ENCODE data around the gene HIP1.
"Not testable (repeated sequence)": the region's sequence is repeated elsewhere in the genome, so short reads cannot be mapped to it uniquely, and the experiment has no call there.

The HIP1 gene

DNA sequence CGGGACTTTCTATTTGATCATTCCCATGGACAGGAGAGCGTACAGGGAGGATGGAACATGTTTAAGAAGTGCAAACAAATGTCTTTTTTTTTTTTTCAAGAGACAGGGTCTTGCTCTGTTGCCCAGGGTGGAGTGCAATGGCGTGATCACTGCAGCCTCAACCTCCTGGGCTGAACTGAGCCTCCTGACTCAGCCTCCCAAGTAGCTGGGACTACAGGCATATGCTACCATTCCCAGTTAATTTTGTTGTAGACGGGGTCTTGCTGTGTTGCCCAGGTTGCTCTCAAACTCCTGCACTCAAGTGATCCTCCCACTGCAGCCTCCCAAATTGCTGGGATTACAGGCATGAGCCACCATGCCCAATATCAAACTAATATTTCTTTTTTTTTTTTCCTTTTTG, 206.1 kb downstream of the HIP1 start:
- no peak overlapping the region for H3K4me3 ChIP-seq (ENCODE audit: low read depth, low read length, poor library complexity, severe bottlenecking)
- TF ChIP-seq, protein P1, sequence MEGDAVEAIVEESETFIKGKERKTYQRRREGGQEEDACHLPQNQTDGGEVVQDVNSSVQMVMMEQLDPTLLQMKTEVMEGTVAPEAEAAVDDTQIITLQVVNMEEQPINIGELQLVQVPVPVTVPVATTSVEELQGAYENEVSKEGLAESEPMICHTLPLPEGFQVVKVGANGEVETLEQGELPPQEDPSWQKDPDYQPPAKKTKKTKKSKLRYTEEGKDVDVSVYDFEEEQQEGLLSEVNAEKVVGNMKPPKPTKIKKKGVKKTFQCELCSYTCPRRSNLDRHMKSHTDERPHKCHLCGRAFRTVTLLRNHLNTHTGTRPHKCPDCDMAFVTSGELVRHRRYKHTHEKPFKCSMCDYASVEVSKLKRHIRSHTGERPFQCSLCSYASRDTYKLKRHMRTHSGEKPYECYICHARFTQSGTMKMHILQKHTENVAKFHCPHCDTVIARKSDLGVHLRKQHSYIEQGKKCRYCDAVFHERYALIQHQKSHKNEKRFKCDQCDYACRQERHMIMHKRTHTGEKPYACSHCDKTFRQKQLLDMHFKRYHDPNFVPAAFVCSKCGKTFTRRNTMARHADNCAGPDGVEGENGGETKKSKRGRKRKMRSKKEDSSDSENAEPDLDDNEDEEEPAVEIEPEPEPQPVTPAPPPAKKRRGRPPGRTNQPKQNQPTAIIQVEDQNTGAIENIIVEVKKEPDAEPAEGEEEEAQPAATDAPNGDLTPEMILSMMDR (IDR thresholded peaks at IDR 0.05; ENCODE audit: low read length), result no peak
- TF ChIP-seq EZH2 (IDR thresholded peaks at IDR 0.05; ENCODE audit: borderline replicate concordance, low read length), result no peak
- H3K9ac ChIP-seq (ENCODE audit: low read length), result no peak overlapping the region
- H2AFZ ChIP-seq (ENCODE audit: low read length), result no peak overlapping the region
- H3K4me2 ChIP-seq (ENCODE audit: low read length), result no peak overlapping the region
- H3K27me3 ChIP-seq (ENCODE audit: insufficient read depth, low read length), result 0 out of 2 replicates have a peak, but pooled peaks cover 9% of the 10 kb centered on the region
- no peaks in the 10 kb centered on the region for H3K9me2 ChIP-seq (ENCODE audit: low read depth, low read length)
- no peaks in the 10 kb centered on the region for H4K20me1 ChIP-seq (ENCODE audit: insufficient read depth, low read length)
- H3F3A ChIP-seq (ENCODE audit: insufficient read depth, low read length), result no peaks in the 10 kb centered on the region
- H3K79me2 ChIP-seq (ENCODE audit: insufficient read depth, low read length), result no peaks in the 10 kb centered on the region
- no peaks in the 10 kb centered on the region for H3K36me3 ChIP-seq (ENCODE audit: insufficient read depth, low read length)
- H3K4me1 ChIP-seq (ENCODE audit: insufficient read depth, low read length, severe bottlenecking), result peaks cover 16% of the 10 kb centered on the region
- no peak overlapping the region for H3K27ac ChIP-seq (ENCODE audit: low read depth, low read length, poor library complexity, severe bottlenecking)
- H3K9me3 ChIP-seq (ENCODE audit: low read length), result no peaks in the 10 kb centered on the region

DNA sequence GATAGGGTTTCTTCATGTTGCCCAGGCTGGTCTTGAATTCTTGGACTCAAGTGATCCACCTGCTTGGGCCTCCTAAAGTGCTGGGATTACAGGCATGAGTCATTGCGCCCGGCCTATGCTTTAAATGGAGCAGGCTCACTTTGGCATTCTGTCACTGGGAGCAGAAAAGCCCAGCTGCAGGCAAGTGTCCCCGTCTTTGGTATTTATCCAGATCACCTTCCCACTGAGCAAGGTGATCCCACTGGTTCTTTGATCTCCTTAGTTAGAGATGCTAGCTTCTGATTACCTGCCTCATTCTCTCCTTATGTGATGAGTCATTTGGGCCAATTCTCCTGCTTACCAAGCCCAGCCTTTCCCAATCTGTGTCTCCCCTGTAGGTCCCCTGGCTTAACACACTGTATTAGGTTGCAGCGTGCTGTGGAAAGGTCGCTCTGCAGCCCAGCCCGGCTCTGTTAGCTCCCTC, 207.4 kb downstream of the HIP1 start:
- Histone ChIP-seq H3K4me3 (ENCODE audit: low read depth, low read length, poor library complexity, severe bottlenecking) (no peak overlapping the region), H3K27me3 (ENCODE audit: insufficient read depth, low read length) (no peaks in the 10 kb centered on the region), H3K9me3 (ENCODE audit: low read length) (no peaks in the 10 kb centered on the region), H2AFZ (ENCODE audit: low read length) (no peak overlapping the region), H3K9ac (ENCODE audit: low read length) (no peak overlapping the region), H3K27ac (ENCODE audit: low read depth, low read length, poor library complexity, severe bottlenecking) (no peak overlapping the region), H3K4me1 (ENCODE audit: insufficient read depth, low read length, severe bottlenecking) (peaks cover 25% of the 10 kb centered on the region), H3K79me2 (ENCODE audit: insufficient read depth, low read length) (peaks cover 12% of the 10 kb centered on the region; the same call in 1 of the 2 replicates), H3F3A (ENCODE audit: insufficient read depth, low read length) (no peaks in the 10 kb centered on the region), H4K20me1 (ENCODE audit: insufficient read depth, low read length) (no peaks in the 10 kb centered on the region), H3K9me2 (ENCODE audit: low read depth, low read length) (no peaks in the 10 kb centered on the region), H3K36me3 (ENCODE audit: insufficient read depth, low read length) (no peaks in the 10 kb centered on the region), H3K4me2 (ENCODE audit: low read length) (no peak overlapping the region)
- no peak for TF ChIP-seq EZH2 (IDR thresholded peaks at IDR 0.05; ENCODE audit: borderline replicate concordance, low read length)
- TF ChIP-seq, protein P1 (IDR thresholded peaks at IDR 0.05; ENCODE audit: low read length), result no peak

DNA sequence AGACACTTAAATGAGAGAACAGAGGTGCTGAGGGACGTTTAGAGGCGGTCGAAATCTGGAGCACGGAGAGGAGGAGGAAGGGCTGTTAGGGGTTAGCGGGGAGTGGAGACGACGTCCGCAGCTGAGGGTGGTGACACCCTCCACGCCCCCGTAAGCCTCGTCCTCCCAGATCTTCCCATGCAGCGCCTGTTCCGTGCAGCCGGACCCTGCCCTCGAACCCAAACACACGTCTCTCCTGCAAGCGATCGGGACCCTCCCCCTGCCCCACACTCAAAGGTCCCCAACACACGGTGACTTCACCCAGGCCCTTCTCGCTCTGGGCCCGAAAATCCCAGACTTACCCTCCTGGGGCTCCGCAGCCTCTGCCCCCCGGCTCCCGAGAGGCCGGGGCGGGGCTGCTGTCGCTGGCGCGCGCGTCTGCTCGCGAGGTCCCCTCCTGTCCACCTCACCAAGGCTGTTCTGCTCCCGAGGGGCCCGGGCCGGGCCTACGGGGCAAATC, 211.5 kb downstream of the HIP1 start:
- not testable (repeated sequence) for H3F3A ChIP-seq (ENCODE audit: insufficient read depth, low read length); H3K27me3 ChIP-seq (ENCODE audit: insufficient read depth, low read length); H3K27ac ChIP-seq (ENCODE audit: low read depth, low read length, poor library complexity, severe bottlenecking); H3K9me2 ChIP-seq (ENCODE audit: low read depth, low read length); H3K9me3 ChIP-seq (ENCODE audit: low read length); H4K20me1 ChIP-seq (ENCODE audit: insufficient read depth, low read length); H2AFZ ChIP-seq (ENCODE audit: low read length)
- Histone ChIP-seq H3K4me1 (ENCODE audit: insufficient read depth, low read length, severe bottlenecking) (peaks cover 22% of the 10 kb centered on the region), H3K36me3 (ENCODE audit: insufficient read depth, low read length) (peaks cover 33% of the 10 kb centered on the region), H3K79me2 (ENCODE audit: insufficient read depth, low read length) (peaks cover 16% of the 10 kb centered on the region; the same call in 1 of the 2 replicates), H3K4me2 (ENCODE audit: low read length) (peak overlapping the region; percentile 96), H3K9ac (ENCODE audit: low read length) (peak overlapping the region; percentile 80), H3K4me3 (ENCODE audit: low read depth, low read length, poor library complexity, severe bottlenecking) (peak overlapping the region; percentile 81)

DNA sequence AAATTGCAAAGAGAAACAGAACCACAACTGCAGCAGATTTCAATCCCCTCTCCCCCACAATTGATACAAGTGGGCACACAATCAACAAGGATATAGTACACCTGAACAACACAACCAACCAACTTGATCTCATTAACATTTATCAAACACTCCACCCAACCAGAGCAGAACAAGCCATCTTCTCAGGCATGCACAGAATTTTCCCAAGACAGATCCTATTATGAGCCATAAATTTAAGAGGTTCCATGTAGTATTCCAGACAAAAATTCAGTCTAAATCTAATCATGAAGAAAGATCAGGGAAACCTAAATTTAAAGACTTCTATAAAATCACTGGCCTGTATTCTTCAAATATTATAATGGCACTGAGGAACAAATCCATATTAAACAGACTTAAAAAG, 217.0 kb downstream of the HIP1 start:
- Histone ChIP-seq H3K79me2 (ENCODE audit: insufficient read depth, low read length) (peaks cover 12% of the 10 kb centered on the region; the same call in 1 of the 2 replicates), H3K36me3 (ENCODE audit: insufficient read depth, low read length) (peaks cover 67% of the 10 kb centered on the region)
- H3K9ac ChIP-seq (ENCODE audit: low read length), result not testable (repeated sequence)

DNA sequence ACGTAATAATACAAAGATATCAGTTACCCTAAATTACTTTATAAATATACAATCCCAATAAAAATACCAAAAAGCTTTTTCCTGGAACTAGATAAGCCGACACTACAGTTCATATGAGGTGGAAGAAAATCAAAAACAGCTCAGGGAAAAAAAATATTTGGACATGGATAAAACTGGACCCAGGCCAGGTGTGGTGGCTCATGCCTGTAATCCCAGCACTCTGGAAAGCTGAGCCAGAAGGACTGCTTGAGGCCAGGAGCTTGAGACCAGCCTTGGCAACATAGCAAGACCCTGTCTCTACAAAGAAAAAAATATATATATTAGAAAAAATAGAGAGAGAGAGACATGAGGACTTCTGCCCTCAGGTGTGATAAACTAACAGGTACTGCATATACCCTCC, 219.9 kb downstream of the HIP1 start:
- H2AFZ ChIP-seq (ENCODE audit: low read length); H3K4me2 ChIP-seq (ENCODE audit: low read length); H4K20me1 ChIP-seq (ENCODE audit: insufficient read depth, low read length); H3K4me3 ChIP-seq (ENCODE audit: low read depth, low read length, poor library complexity, severe bottlenecking); H3K4me1 ChIP-seq (ENCODE audit: insufficient read depth, low read length, severe bottlenecking); H3F3A ChIP-seq (ENCODE audit: insufficient read depth, low read length); H3K79me2 ChIP-seq (ENCODE audit: insufficient read depth, low read length); H3K27me3 ChIP-seq (ENCODE audit: insufficient read depth, low read length); H3K27ac ChIP-seq (ENCODE audit: low read depth, low read length, poor library complexity, severe bottlenecking); H3K9me2 ChIP-seq (ENCODE audit: low read depth, low read length); H3K9me3 ChIP-seq (ENCODE audit: low read length); H3K9ac ChIP-seq (ENCODE audit: low read length): not testable (repeated sequence)
- peaks cover 62% of the 10 kb centered on the region for H3K36me3 ChIP-seq (ENCODE audit: insufficient read depth, low read length)

More for the DNA sequence above, 217.0 kb downstream of the HIP1 start:
- H3F3A ChIP-seq (ENCODE audit: insufficient read depth, low read length); H3K9me3 ChIP-seq (ENCODE audit: low read length); H2AFZ ChIP-seq (ENCODE audit: low read length); H3K9me2 ChIP-seq (ENCODE audit: low read depth, low read length); H3K27me3 ChIP-seq (ENCODE audit: insufficient read depth, low read length); H3K4me2 ChIP-seq (ENCODE audit: low read length); H3K4me3 ChIP-seq (ENCODE audit: low read depth, low read length, poor library complexity, severe bottlenecking); H4K20me1 ChIP-seq (ENCODE audit: insufficient read depth, low read length); H3K27ac ChIP-seq (ENCODE audit: low read depth, low read length, poor library complexity, severe bottlenecking): not testable (repeated sequence)
- peaks cover 10% of the 10 kb centered on the region for H3K4me1 ChIP-seq (ENCODE audit: insufficient read depth, low read length, severe bottlenecking)

DNA sequence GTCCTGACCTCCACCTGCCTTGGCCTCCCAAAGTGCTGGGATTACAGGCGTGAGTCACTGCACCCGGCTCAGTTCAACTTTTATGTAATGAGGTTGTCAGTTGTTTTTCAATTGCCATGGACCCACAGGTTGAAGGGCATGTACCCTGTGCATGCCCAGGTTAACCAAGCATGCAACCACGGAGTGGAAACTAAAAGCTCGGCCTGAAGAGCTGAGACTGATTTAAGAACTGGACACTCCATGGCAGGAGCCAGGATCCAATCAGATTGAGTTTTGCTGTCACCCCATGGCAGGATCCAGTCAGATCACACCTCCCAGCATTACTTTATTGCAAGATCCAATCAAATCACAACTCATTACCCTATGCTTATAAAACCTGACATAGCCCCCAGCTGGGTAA, 229.7 kb downstream of the HIP1 start:
- H3K4me3 ChIP-seq (ENCODE audit: low read depth, low read length, poor library complexity, severe bottlenecking); H3F3A ChIP-seq (ENCODE audit: insufficient read depth, low read length); H3K9me3 ChIP-seq (ENCODE audit: low read length); H4K20me1 ChIP-seq (ENCODE audit: insufficient read depth, low read length); H3K9me2 ChIP-seq (ENCODE audit: low read depth, low read length); H3K4me1 ChIP-seq (ENCODE audit: insufficient read depth, low read length, severe bottlenecking); H2AFZ ChIP-seq (ENCODE audit: low read length); H3K4me2 ChIP-seq (ENCODE audit: low read length); H3K27me3 ChIP-seq (ENCODE audit: insufficient read depth, low read length); H3K9ac ChIP-seq (ENCODE audit: low read length); H3K79me2 ChIP-seq (ENCODE audit: insufficient read depth, low read length): not testable (repeated sequence)
- H3K27ac ChIP-seq (ENCODE audit: low read depth, low read length, poor library complexity, severe bottlenecking), result peak overlapping the region; percentile 76
- peaks cover 23% of the 10 kb centered on the region for H3K36me3 ChIP-seq (ENCODE audit: insufficient read depth, low read length)
